Hair follicular keratinocyte (primary cell): ENCODE data around the gene SDHAF2. TPM values are rescaled to one million over a fixed set of nuclear protein-coding genes. Genes with fewer than 3 reads are reported as not detected.

Experiments used
- total RNA-seq: library from RNA; depleted of rRNA; stranded (reverse); fragments of >200 nt; gene quantifications from 2 replicates; pipeline ENCODE4 v1.2.3, GENCODE V29; 2015

SDHAF2 gene
- 18.0 and 38.8 TPM in 2 replicates for total RNA-seq

DNA sequence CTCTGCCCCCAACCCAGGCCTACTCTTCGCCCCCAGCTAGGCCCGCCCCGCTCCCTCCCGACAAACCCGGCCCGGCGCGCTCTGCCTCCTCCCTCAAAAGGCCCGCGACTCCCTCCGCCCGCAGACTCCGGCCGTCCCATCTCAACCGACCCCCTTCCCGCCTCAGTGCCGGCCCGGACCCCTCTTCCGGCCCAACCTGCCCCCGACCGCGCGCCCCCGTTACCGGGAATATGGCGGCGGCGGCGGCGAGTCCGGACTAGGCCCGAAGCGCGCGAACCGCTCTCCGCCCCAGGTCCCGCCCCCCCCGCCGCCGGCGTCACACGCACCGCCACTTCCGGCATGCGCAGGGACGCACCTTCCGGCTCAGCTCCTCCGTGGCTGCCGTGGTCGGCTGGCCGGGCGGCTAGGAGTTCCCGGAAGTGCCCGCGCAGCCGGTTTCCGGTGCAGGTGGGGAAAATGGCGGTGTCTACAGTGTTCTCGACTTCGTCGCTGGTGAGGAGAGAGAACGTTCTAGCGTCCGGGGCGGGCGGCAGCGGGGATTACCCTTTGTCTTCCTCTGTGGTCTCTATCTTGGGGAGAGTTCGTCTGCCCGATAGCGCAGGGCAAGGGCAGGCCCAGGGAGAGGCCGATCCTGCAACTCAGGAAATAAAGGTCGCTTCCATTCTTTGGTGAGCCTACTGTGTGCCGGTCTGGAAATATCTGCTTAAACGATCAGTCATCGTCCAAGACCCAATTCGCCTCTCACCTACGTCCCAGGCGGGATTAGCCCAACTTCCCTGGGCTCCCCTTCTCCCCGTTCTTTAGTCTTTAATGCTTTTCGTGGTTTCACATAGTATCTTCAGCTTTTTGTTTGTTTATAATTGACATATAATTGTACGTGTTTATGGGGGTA is at the start of gene SDHAF2, which contains the start of gene CPSF7:
SDHAF2 (plus strand) TSS at position 434 of the 892 bp plus-strand sequence; CDS start at position 457, 23 bp downstream.
CPSF7 (minus strand) TSS at position 285 of the 892 bp plus-strand sequence. CDS start 740 bp downstream, outside the sequence.

Other genes with a start within 250 kb of the SDHAF2 start
- gene PGA3, start 226.6 kb upstream of the SDHAF2 start, total RNA-seq: not detected in 2 replicates
- gene PGA4, start 207.8 kb upstream of the SDHAF2 start, total RNA-seq: not detected in 2 replicates
- not detected in 2 replicates for gene PGA5, start 188.9 kb upstream of the SDHAF2 start, total RNA-seq
- gene VWCE, start 134.8 kb upstream of the SDHAF2 start, total RNA-seq: 0.04 and 0.23 TPM in 2 replicates
- gene DDB1, start 97.0 kb upstream of the SDHAF2 start, total RNA-seq: 163 and 190 TPM in 2 replicates
- gene TKFC, start 96.9 kb upstream of the SDHAF2 start, total RNA-seq: 30.3 and 34.4 TPM in 2 replicates
- 42.1 and 47.6 TPM in 2 replicates for gene CYB561A3, start 68.2 kb upstream of the SDHAF2 start, total RNA-seq
- 24.3 and 44.9 TPM in 2 replicates for gene TMEM138, start 67.8 kb upstream of the SDHAF2 start, total RNA-seq
- gene TMEM216, start 37.5 kb upstream of the SDHAF2 start, total RNA-seq: 12.0 and 12.3 TPM in 2 replicates
- gene CPSF7, start 149 bp upstream of the SDHAF2 start, total RNA-seq: 29.0 and 31.1 TPM in 2 replicates
- not detected in 2 replicates for gene LRRC10B, start 78.6 kb downstream of the SDHAF2 start, total RNA-seq
- 3.6 and 10.8 TPM in 2 replicates for gene SYT7, start 151.0 kb downstream of the SDHAF2 start, total RNA-seq